DND-41 (cell line): ENCODE data around the gene ANKS1A.
"Not testable (repeated sequence)": the region's sequence is repeated elsewhere in the genome, so short reads cannot be mapped to it uniquely, and the experiment has no call there.

ENCODE experiments used
- CTCF ChIP-seq: IDR thresholded peaks from 2 replicates; pipeline ENCODE4 v1.5.1; 2012; ENCODE audit warnings: borderline replicate concordance, low read length, moderate library complexity, mild to moderate bottlenecking; ENCODE audit not compliant: poor library complexity, severe bottlenecking; ENCODE audit errors: extremely low read depth
- EZH2 ChIP-seq: IDR thresholded peaks from 3 replicates; pipeline ENCODE4 v1.6.1; 2012; ENCODE audit warnings: borderline replicate concordance, low read depth, mild to moderate bottlenecking, moderate library complexity, low read length, inconsistent platforms; ENCODE audit not compliant: severe bottlenecking

- not testable (repeated sequence) for TF ChIP-seq CTCF, EZH2
These were observed 5.0 kb upstream of the ANKS1A start for GRCh38 chr6:34884073-34884472.
